ENCODE measurements around the gene GJA1.
A peak's percentile ranks its signal among the peaks of the same experiment; 100 is the strongest.

GJA1 gene

DNA sequence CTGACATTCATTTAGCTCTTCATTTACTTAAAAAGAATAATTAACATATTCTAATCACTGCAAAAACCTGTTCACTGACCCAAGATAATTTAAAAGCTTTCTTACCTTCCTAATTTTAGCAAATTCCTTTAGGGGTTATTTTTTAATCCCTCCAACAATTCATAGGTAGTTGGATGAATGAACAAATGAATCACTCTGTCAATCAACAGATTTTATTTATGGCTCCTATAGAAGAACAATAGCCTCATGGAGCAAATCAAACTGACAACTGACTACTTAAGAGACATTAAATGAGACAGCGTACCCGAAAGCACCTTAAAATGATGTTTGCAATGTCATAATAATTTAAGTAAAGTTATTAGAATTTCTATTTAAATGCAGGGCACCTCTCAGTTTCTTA lies 31.5 kb upstream of the GJA1 start:
- TF ChIP-seq CTCF (conservative IDR thresholded peaks at IDR 0.05; ENCODE audit: low read depth, low read length): no peak
- H3K4me3 ChIP-seq (ENCODE audit: low read depth, low read length): no peak overlapping the region

DNA sequence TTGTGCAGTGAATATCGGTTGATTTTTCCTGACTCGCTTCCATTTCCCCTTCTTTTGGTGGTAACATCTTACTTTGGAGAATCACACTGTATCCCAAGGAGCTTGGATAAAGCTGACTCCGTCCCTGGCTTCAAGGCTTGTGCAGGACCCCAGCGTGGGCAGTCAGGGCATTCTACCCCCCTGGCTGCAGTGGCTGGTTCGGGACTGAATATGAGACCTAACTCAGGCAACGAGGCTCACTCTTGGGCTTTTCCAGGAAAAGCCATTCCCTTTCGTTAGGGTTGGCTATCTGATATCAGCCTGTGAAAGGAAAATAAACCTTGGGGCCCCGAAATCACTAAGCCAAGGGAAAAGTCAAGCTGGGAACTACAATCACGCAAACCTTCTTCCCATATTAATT lies 30.1 kb upstream of the GJA1 start:
- no peak overlapping the region for H3K4me3 ChIP-seq (ENCODE audit: low read depth, low read length)
- no peak for TF ChIP-seq CTCF (conservative IDR thresholded peaks at IDR 0.05; ENCODE audit: low read depth, low read length)
- no peak for DNase-seq (ENCODE audit: low read depth)

More for the DNA sequence above, 31.5 kb upstream of the GJA1 start:
- no peak for DNase-seq (ENCODE audit: low read depth)

DNA sequence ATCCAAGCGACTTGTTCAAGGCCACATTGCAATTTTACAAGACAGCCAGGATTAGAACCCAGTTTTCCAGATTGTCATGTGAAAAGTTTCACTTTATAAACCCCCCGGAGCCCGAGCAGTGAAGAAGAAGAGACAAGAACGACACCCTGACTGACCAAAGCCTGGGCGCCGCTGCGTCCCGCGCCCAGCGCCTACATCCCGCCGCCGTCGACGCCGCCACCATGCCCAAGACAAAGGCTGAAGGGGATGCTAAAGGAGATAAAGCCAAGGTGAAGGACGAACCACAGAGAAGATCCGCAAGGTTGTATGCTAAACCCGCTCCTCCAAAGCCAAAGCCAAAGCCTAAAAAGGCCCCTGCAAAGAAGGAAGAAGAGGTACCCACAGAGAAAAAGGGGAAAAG lies 27.1 kb upstream of the GJA1 start:
- no peak overlapping the region for H3K4me3 ChIP-seq (ENCODE audit: low read depth, low read length)
- DNase-seq (ENCODE audit: low read depth): no peak
- TF ChIP-seq CTCF (conservative IDR thresholded peaks at IDR 0.05; ENCODE audit: low read depth, low read length): no peak

GRCh38 chr6:121413879-121414278 lies 21.6 kb upstream of the GJA1 start:
- no peak overlapping the region for H3K4me3 ChIP-seq (ENCODE audit: low read depth, low read length)
- peak; percentile 21 for DNase-seq (ENCODE audit: low read depth)
- TF ChIP-seq CTCF (conservative IDR thresholded peaks at IDR 0.05; ENCODE audit: low read depth, low read length): no peak

DNA sequence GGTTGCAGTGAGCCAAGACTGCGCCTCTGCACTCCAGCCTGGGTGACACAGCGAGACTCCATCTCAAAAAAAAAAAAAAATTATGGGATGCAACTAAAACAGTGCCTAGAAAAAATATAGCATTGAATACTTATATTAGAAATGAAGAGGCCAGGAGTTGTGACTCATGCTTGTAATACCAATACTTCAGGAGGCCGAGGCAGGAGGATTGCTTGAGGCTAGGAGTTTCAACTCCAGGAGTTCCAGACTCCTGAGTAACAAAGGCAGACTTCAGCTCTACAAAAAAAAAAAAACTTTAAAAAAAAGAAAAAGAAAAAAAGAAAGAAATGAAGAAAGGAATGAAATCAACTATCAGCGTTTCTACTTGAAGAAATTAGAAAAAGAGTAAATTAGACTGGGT lies 17.1 kb upstream of the GJA1 start:
- TF ChIP-seq CTCF (conservative IDR thresholded peaks at IDR 0.05; ENCODE audit: low read depth, low read length): no peak
- H3K4me3 ChIP-seq (ENCODE audit: low read depth, low read length): no peak overlapping the region
- DNase-seq (ENCODE audit: low read depth): no peak

DNA sequence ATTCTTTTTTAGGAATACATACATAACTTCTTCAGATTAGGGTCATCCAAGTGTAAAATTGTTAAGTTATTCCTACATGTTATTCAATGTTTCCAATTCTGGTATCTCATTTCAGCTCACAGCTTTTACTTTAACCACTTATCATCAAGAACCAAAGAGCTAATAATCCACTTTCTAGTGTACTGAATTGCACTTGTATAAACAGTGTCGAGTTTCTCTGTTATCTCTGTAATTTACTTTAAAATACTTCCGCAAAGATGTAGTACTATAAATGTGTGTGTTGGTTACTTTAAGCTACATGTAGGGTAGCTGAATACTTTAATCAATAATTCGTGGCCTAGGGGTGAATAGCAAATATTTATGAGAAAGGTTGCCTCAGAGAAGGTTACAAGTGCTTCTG lies 8.8 kb upstream of the GJA1 start:
- no peak overlapping the region for H3K4me3 ChIP-seq (ENCODE audit: low read depth, low read length)
- no peak for TF ChIP-seq CTCF (conservative IDR thresholded peaks at IDR 0.05; ENCODE audit: low read depth, low read length)
- no peak for DNase-seq (ENCODE audit: low read depth)

DNA sequence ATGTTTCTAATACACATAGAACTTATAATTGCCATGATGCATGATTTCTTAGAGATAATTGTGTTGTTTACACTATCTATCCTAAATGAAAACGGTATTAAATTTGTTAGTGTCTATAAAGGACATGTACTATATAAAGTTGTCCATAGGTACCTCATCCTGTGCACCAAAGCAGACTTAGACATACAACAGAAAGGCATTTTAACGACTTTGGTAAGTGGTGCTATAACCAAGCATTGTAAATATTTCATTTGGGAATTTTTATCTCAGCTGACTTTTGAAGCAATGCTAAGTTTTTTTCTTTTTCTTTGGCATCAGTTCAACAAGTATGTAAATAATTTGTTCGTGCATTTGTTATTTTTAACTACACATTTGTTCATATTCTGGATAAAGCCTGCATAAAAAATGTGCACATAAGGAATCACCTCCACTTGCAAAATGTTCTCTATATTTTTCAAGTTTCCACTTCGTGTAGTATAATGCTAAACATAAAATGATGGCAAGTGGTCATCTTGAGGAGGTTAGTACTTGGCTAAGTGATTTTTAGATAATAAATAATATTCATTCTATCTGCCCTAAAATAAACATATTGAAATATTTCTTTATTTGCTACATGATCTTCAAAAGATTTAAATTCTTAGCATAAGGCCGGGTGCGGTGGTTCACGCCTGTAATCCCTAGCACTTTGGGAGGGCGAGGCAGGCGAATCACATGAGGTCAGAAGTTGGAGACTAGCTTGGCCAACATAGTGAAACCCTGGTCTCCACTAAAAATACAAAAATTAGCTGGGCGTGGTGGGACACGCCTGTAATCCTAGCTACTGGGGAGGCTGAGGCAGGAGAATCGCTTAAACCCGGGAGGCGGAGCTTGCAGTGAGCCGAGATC lies 6.3 kb upstream of the GJA1 start:
- no peak for TF ChIP-seq CTCF (conservative IDR thresholded peaks at IDR 0.05; ENCODE audit: low read depth, low read length)
- no peak overlapping the region for H3K4me3 ChIP-seq (ENCODE audit: low read depth, low read length)
- DNase-seq (ENCODE audit: low read depth): no peak
